Activated CD4-positive, alpha-beta T cell treated with anti-CD3 and anti-CD28 coated beads, Interleukin-2, Interleukin-4, amounts not matched to agents 100 ng/mL and 50 ng/mL, durations not matched to agents 16 hours and 8 hours (primary cell): ENCODE results near the gene EMX1.
A peak's percentile ranks its signal among the peaks of the same experiment; 100 is the strongest.
"Not testable (repeated sequence)": the region's sequence is repeated elsewhere in the genome, so short reads cannot be mapped to it uniquely, and the experiment has no call there.

ENCODE experiments used
- DNase-seq: peaks from one replicate; pipeline ENCODE4 v3.0.0-alpha.2; 2020; ENCODE audit warnings: low spot score

Gene EMX1

GRCh38 chr2:72900191-72900825 is 17.0 kb upstream of the EMX1 start:
- DNase-seq = no peak

- DNase-seq = no peak
Observed at GRCh38 chr2:72901426-72901825, 15.9 kb upstream of the EMX1 start.

- DNase-seq = not testable (repeated sequence)
Observed at GRCh38 chr2:72907369-72907768, 9.9 kb upstream of the EMX1 start.

- no peak for DNase-seq
Observed at GRCh38 chr2:72908741-72909140, 8.6 kb upstream of the EMX1 start.

- DNase-seq = no peak
Observed at GRCh38 chr2:72911256-72911655, 6.1 kb upstream of the EMX1 start.

- DNase-seq = no peak
Observed at GRCh38 chr2:72913486-72914205, 3.7 kb upstream of the EMX1 start.

GRCh38 chr2:72914206-72914559 is 3.1 kb upstream of the EMX1 start:
- no peak for DNase-seq

GRCh38 chr2:72914589-72915319 is 2.6 kb upstream of the EMX1 start:
- DNase-seq = no peak

- no peak for DNase-seq
Observed at GRCh38 chr2:72915320-72915906, 1.9 kb upstream of the EMX1 start.

GRCh38 chr2:72915907-72916742 is 1.2 kb upstream of the EMX1 start:
- DNase-seq = peak; percentile 33

GRCh38 chr2:72916743-72917137 is 579 bp upstream of the EMX1 start:
- no peak for DNase-seq

- no peak for DNase-seq
Observed at GRCh38 chr2:72917877-72918553, 696 bp downstream of the EMX1 start.

- DNase-seq = no peak
Observed at GRCh38 chr2:72919414-72920317, 2.3 kb downstream of the EMX1 start.

GRCh38 chr2:72920318-72921087 is 3.2 kb downstream of the EMX1 start:
- peak; percentile 22 for DNase-seq

GRCh38 chr2:72921088-72921851 is 4.0 kb downstream of the EMX1 start:
- DNase-seq = no peak

- DNase-seq = no peak
Observed at GRCh38 chr2:72921853-72922252, 4.5 kb downstream of the EMX1 start.

GRCh38 chr2:72923833-72924352 is 6.6 kb downstream of the EMX1 start:
- DNase-seq = no peak
